Fibroblast of lung (primary cell): ENCODE results near the gene SLC6A9.

Source experiments
- CTCF ChIP-seq, 2 donors: IDR thresholded peaks in 1 of 2; conservative IDR thresholded peaks in 1 of 2; 1 replicate in 1 of 2; 2 replicates in 1 of 2; pipeline ENCODE4 v1.5.1; 2011 to 2012; ENCODE audit warnings: low read length in 2 of 2, control low read depth in 1 of 2, inconsistent platforms in 1 of 2, low read depth in 1 of 2, mild to moderate bottlenecking in 1 of 2
- EZH2 ChIP-seq: IDR thresholded peaks from 2 replicates; pipeline ENCODE4 v1.5.1; 2012; ENCODE audit warnings: low read length, control low read depth, mild to moderate bottlenecking; ENCODE audit errors: missing control alignments

GRCh38 chr1:43971336-43971980, 59.8 kb downstream of the SLC6A9 start:
- TF ChIP-seq CTCF (conservative IDR thresholded peaks at IDR 0.05 in 1 of 2, IDR thresholded peaks at IDR 0.05 in 1 of 2; ENCODE audit: low read depth in 1 of 2, low read length in 2 of 2) (no peak), EZH2 (no peak)
